Measurements from ENCODE around the gene AQP12B. TPM values are rescaled to one million over a fixed set of nuclear protein-coding genes. Genes with fewer than 3 reads are reported as not detected.

The AQP12B gene
- polyA plus RNA-seq, 1 of the 3 experiments (the other 2 are of a cell fraction): not detected

DNA sequence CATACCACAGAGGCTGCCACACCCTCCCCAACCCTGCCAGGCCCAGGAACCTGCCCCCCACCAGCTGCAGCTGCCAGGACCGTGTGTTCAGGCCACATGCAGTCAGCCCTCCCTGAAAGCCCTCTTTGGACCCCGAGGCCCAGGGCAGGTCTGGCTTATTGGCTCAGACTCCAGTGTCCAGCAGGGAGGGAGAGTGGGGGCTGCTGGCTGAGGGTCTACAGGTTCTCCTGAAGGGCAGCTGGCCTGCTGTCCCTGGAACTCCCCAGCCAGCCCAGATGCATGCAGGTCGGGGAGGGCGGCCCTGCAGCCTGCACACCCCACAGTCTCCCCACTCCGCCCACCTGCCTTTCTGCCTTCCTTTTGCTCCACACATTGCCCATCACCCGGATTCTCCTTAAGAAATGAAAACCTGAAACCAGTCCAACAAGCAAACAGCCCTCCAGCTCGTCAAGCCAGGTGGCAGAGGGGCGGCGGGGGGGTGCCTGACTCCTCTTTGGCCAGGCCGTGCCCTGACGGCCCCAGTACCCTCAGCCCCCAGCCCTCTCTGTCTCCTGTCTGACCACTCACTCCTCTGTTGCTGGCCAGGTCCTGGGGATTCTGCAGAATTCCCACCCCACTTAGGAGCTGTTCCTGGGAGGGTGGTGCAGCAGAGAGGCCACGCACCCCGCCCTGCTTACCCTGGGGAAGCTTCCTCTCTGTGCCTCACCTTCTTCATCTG lies 39.4 kb downstream of the AQP12B start (continued):
- TF ChIP-seq, protein P1, sequence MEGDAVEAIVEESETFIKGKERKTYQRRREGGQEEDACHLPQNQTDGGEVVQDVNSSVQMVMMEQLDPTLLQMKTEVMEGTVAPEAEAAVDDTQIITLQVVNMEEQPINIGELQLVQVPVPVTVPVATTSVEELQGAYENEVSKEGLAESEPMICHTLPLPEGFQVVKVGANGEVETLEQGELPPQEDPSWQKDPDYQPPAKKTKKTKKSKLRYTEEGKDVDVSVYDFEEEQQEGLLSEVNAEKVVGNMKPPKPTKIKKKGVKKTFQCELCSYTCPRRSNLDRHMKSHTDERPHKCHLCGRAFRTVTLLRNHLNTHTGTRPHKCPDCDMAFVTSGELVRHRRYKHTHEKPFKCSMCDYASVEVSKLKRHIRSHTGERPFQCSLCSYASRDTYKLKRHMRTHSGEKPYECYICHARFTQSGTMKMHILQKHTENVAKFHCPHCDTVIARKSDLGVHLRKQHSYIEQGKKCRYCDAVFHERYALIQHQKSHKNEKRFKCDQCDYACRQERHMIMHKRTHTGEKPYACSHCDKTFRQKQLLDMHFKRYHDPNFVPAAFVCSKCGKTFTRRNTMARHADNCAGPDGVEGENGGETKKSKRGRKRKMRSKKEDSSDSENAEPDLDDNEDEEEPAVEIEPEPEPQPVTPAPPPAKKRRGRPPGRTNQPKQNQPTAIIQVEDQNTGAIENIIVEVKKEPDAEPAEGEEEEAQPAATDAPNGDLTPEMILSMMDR (IDR thresholded peaks at IDR 0.05): no peak
- no peak for TF ChIP-seq TCF12 (IDR thresholded peaks at IDR 0.05)
- no peak for TF ChIP-seq SMC3 (IDR thresholded peaks at IDR 0.05; ENCODE audit: low read depth, low read length)
- TF ChIP-seq FOXJ3 (CRISPR knock-in tag; IDR thresholded peaks at IDR 0.05): no peak
- TF ChIP-seq, protein P2, sequence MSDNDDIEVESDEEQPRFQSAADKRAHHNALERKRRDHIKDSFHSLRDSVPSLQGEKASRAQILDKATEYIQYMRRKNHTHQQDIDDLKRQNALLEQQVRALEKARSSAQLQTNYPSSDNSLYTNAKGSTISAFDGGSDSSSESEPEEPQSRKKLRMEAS (IDR thresholded peaks at IDR 0.05; ENCODE audit: low read depth): no peak

DNA sequence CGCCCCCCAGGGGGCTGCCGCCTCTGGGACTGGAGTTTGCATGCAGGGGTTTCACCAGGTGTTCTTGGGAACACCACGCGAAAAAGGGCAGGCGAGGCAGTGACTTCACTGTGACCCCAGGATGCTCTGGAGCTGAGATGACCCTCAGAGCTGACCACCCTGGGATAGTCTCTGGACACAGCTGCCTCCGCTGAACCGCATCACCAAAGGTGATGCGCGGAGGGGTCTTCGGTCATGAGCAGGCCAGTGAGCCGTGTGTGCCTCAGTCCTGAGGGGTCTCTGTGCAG lies 39.9 kb downstream of the AQP12B start:
- H3K4me2 ChIP-seq: no peak overlapping the region
- no peaks in the 10 kb centered on the region for H3K36me3 ChIP-seq (replicated peaks in 1 of 2; ENCODE audit: control insufficient read depth in 1 of 2, insufficient read depth in 2 of 2, low read length in 1 of 2)
- no peaks in the 10 kb centered on the region for H3K27me3 ChIP-seq (ENCODE audit: insufficient read depth)
- no peaks in the 10 kb centered on the region for H3F3A ChIP-seq (replicated peaks; ENCODE audit: insufficient read depth)
- 79% methylated on average over 6 of the region's 11 CpGs for WGBS (ENCODE audit: low lambda C conversion rate)
- H2AFZ ChIP-seq (ENCODE audit: low read depth): no peak overlapping the region
- no peaks in the 10 kb centered on the region; a peak in 1 of 4 replicates for H3K4me1 ChIP-seq (ENCODE audit: control insufficient read depth in 1 of 2, insufficient read depth in 2 of 2, low read depth in 1 of 2, low read length in 1 of 2)
- H3K9ac ChIP-seq: no peak overlapping the region
- TF ChIP-seq NRF1 (IDR thresholded peaks at IDR 0.05; ENCODE audit: low read depth, low read length) (no peak), TAF1 (IDR thresholded peaks at IDR 0.05; ENCODE audit: borderline replicate concordance, low read depth, low read length) (no peak), JUND (IDR thresholded peaks at IDR 0.05) (no peak), MEF2A (IDR thresholded peaks at IDR 0.05; ENCODE audit: borderline replicate concordance, low read depth) (no peak), RXRA (IDR thresholded peaks at IDR 0.05; ENCODE audit: borderline replicate concordance, low read depth) (no peak), ELF1 (IDR thresholded peaks at IDR 0.05) (no peak)
- H4K20me1 ChIP-seq (ENCODE audit: insufficient read depth): no peaks in the 10 kb centered on the region
- H3K79me2 ChIP-seq (ENCODE audit: insufficient read depth): no peaks in the 10 kb centered on the region
- no peaks in the 10 kb centered on the region for H3K9me3 ChIP-seq
- H3K4me3 ChIP-seq (ENCODE audit: low read depth in 2 of 2, low read length in 1 of 2): no peak overlapping the region
- ChIA-PET POLR2A (no interaction called here), CTCF (interaction anchor here (1.1 to 1.2 kb wide), 2 partner anchors 25 to 198 kb away, joined by 3 to 5 read pairs; no protein-coding TSS in a partner anchor)
- no peak overlapping the region for H3K27ac ChIP-seq (ENCODE audit: low read depth in 2 of 2, low read length in 1 of 2)
- H3K9me2 ChIP-seq: no peaks in the 10 kb centered on the region
- no peak for DNase-seq

DNA sequence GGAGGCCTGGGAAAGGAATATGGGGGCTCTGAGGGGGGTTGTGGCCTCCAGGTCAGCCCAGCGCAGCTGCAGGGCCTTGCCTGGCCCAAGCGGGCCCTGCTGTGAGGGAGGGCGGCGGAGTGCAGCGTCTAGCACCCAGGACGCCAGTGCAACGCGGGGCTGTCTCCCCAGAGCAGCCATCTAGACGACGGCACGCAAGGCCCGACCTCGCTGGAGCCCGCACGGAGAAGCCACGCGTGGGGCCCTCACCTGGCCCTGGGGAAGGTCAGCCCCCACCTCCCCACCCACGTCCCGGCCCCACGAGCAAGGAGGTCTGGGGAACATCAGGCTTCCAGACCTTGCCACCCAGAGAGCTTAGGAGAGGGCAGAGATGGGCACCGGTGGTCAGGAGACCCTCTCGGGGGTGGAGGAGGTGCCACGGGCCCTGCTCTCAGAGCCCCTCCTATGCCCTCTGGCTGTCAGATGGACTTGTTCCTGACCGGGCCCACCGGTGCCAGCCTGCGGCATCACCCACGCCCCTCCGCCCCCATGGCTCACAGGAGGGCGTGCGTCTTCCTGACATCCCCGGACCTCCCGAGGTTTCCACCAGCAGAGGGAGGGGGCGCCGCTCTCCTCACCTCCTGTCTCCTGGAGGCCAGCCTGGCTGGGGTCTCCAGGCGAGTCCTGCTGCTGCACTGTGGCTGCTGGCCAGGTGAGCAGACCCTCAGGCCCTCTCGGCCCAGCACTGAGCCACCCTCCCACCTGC lies 40.5 kb downstream of the AQP12B start:
- Histone ChIP-seq H3K4me3 (ENCODE audit: low read depth in 2 of 2, low read length in 1 of 2) (no peak overlapping the region), H3K4me1 (ENCODE audit: control insufficient read depth in 1 of 2, insufficient read depth in 2 of 2, low read depth in 1 of 2, low read length in 1 of 2) (no peaks in the 10 kb centered on the region; a peak in 1 of 4 replicates), H3K9me2 (no peaks in the 10 kb centered on the region), H3K9ac (no peak overlapping the region), H3K27ac (ENCODE audit: low read depth in 2 of 2, low read length in 1 of 2) (no peak overlapping the region), H3K27me3 (ENCODE audit: insufficient read depth) (no peaks in the 10 kb centered on the region), H3F3A (replicated peaks; ENCODE audit: insufficient read depth) (no peaks in the 10 kb centered on the region), H3K9me3 (no peaks in the 10 kb centered on the region), H3K4me2 (no peak overlapping the region), H2AFZ (ENCODE audit: low read depth) (no peak overlapping the region), H4K20me1 (ENCODE audit: insufficient read depth) (no peaks in the 10 kb centered on the region), H3K36me3 (replicated peaks in 1 of 2; ENCODE audit: control insufficient read depth in 1 of 2, insufficient read depth in 2 of 2, low read length in 1 of 2) (no peaks in the 10 kb centered on the region), H3K79me2 (ENCODE audit: insufficient read depth) (no peaks in the 10 kb centered on the region)
- ChIA-PET POLR2A (no interaction called here), CTCF (interaction anchor here (1.1 kb wide), 1 partner anchor 26 kb away, joined by 3 read pairs; no protein-coding TSS in a partner anchor)
- WGBS (ENCODE audit: low lambda C conversion rate): 58% methylated on average over 7 of the region's 36 CpGs
- DNase-seq: peak; percentile 32
- TF ChIP-seq, protein P1 (IDR thresholded peaks at IDR 0.05): no peak
- TF ChIP-seq YY1 (IDR thresholded peaks at IDR 0.05; ENCODE audit: low read depth) (no peak), EP300 (IDR thresholded peaks at IDR 0.05; ENCODE audit: borderline replicate concordance in 1 of 2, low read depth in 1 of 2, low read length in 1 of 2) (no peak), TEAD4 (IDR thresholded peaks at IDR 0.05; ENCODE audit: borderline replicate concordance, insufficient read depth) (no peak), FOSL2 (IDR thresholded peaks at IDR 0.05; ENCODE audit: borderline replicate concordance, low read depth) (no peak), FOXJ3 (CRISPR knock-in tag; IDR thresholded peaks at IDR 0.05) (no peak), TCF12 (IDR thresholded peaks at IDR 0.05) (no peak), RCOR1 (IDR thresholded peaks at IDR 0.05; ENCODE audit: low read length) (no peak), CHD2 (IDR thresholded peaks at IDR 0.05; ENCODE audit: low read length, partially characterized antibody) (no peak)

All from SK-N-SH (cell line).